Measurements from ENCODE around the gene AADACL2.

The AADACL2 gene

DNA sequence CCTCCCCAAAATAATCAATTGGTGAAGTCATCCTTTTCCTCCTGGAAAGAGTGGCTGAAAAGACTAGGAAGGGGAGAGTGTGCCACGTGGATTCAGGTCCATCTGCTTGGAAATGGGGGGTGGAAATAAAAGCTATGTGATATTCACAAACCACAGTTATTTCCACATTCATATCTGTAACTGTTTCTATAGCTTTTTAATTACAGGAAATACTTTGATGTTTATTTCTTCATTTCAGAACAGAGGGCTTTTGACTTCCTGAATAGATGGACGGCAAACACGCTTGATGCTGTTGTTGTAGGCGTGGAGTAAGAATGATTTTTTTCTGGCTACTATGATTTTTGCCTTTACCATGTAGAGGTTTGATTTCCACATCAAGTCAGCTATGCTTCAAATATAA lies 10.1 kb downstream of the AADACL2 start:
- DNase-seq (ENCODE audit: low spot score) = no peak
- no peak overlapping the region for H2BK12ac ChIP-seq (ENCODE audit: low read length)
- H3K4me3 ChIP-seq (ENCODE audit: low read length in 2 of 2) = no peak overlapping the region
- no peak overlapping the region for H3K4ac ChIP-seq (ENCODE audit: low read length)
- no peak overlapping the region for H4K8ac ChIP-seq (ENCODE audit: low read depth, low read length)
- no peak overlapping the region for H3K18ac ChIP-seq (ENCODE audit: low read length)
- H2BK15ac ChIP-seq (ENCODE audit: low read length) = no peak overlapping the region
- H3K27me3 ChIP-seq (ENCODE audit: control insufficient read depth in 3 of 3, insufficient read depth in 3 of 3, low read depth in 1 of 3, low read length in 3 of 3) = no peaks in the 10 kb centered on the region
- no CpG with 5 or more reads among the region's 4 CpGs for WGBS, 2 donors (ENCODE audit: extremely low coverage in 2 of 2, insufficient read length in 2 of 2, insufficient replicate concordance in 1 of 2)
- no peak overlapping the region for H3K27ac ChIP-seq (replicated peaks; ENCODE audit: low read length)
- H2BK5ac ChIP-seq (ENCODE audit: low read length) = no peak overlapping the region
- no peaks in the 10 kb centered on the region for H3K79me1 ChIP-seq (ENCODE audit: low read depth, low read length)
- H2AK5ac ChIP-seq (ENCODE audit: low read depth, low read length) = no peak overlapping the region
- H3K9ac ChIP-seq (ENCODE audit: low read depth, low read length, poor library complexity) = no peak overlapping the region
- H2BK120ac ChIP-seq (ENCODE audit: low read depth, low read length) = no peak overlapping the region
- no peak overlapping the region for H3K4me2 ChIP-seq (ENCODE audit: insufficient read depth, low read length, poor library complexity, severe bottlenecking)
- H3K36me3 ChIP-seq (replicated peaks in 1 of 2; ENCODE audit: control insufficient read depth in 2 of 2, insufficient read depth in 2 of 2, low read length in 2 of 2) = no peaks in the 10 kb centered on the region
- no peak overlapping the region for H2AFZ ChIP-seq (ENCODE audit: low read length)
- H4K91ac ChIP-seq (ENCODE audit: low read depth, low read length, poor library complexity) = no peak overlapping the region
- H3K23ac ChIP-seq (ENCODE audit: low read depth, low read length, poor library complexity) = no peak overlapping the region
- no peak overlapping the region for H3K14ac ChIP-seq (ENCODE audit: low read length)
- no peaks in the 10 kb centered on the region for H3K9me3 ChIP-seq (replicated peaks in 1 of 2; ENCODE audit: control insufficient read depth in 2 of 2, insufficient read depth in 1 of 2, low read depth in 1 of 2, low read length in 2 of 2)
- H3K4me1 ChIP-seq (ENCODE audit: control insufficient read depth in 2 of 2, insufficient read depth in 1 of 2, low read depth in 1 of 2, low read length in 2 of 2) = no peaks in the 10 kb centered on the region

DNA sequence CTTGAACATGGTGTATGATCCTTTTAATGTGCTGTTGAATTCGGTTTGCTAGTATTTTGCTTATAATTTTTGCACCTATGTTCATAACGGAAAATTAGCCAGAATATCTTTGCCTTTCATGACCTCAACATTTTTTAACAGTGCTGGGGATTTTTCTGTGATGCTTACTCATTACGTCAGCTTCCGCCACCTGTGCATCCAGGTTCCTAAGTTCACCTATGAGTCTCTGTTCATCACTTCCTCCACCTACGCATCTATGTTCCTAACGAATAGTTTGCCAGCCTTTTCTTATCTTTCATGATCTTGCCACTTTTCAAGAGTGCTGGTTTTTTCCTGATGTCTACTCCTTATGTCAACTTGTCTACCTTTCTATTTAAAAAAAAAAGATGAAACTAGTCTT lies 16.5 kb downstream of the AADACL2 start:
- Histone ChIP-seq H3K27me3 (ENCODE audit: control insufficient read depth in 3 of 3, insufficient read depth in 3 of 3, low read depth in 1 of 3, low read length in 3 of 3) (no peaks in the 10 kb centered on the region), H3K27ac (replicated peaks; ENCODE audit: low read length) (no peak overlapping the region), H3K4me2 (ENCODE audit: insufficient read depth, low read length, poor library complexity, severe bottlenecking) (no peak overlapping the region), H2AK5ac (ENCODE audit: low read depth, low read length) (no peak overlapping the region), H3K36me3 (replicated peaks in 1 of 2; ENCODE audit: control insufficient read depth in 2 of 2, insufficient read depth in 2 of 2, low read length in 2 of 2) (no peaks in the 10 kb centered on the region), H4K8ac (ENCODE audit: low read depth, low read length) (no peak overlapping the region), H3K18ac (ENCODE audit: low read length) (no peak overlapping the region), H3K4ac (ENCODE audit: low read length) (no peak overlapping the region), H3K14ac (ENCODE audit: low read length) (no peak overlapping the region), H3K9ac (ENCODE audit: low read depth, low read length, poor library complexity) (no peak overlapping the region), H2BK15ac (ENCODE audit: low read length) (no peak overlapping the region), H3K4me1 (ENCODE audit: control insufficient read depth in 2 of 2, insufficient read depth in 1 of 2, low read depth in 1 of 2, low read length in 2 of 2) (no peaks in the 10 kb centered on the region), H3K23ac (ENCODE audit: low read depth, low read length, poor library complexity) (no peak overlapping the region), H3K9me3 (replicated peaks in 1 of 2; ENCODE audit: control insufficient read depth in 2 of 2, insufficient read depth in 1 of 2, low read depth in 1 of 2, low read length in 2 of 2) (no peaks in the 10 kb centered on the region), H3K4me3 (ENCODE audit: low read length in 2 of 2) (no peak overlapping the region), H2AFZ (ENCODE audit: low read length) (no peak overlapping the region), H4K91ac (ENCODE audit: low read depth, low read length, poor library complexity) (no peak overlapping the region), H2BK5ac (ENCODE audit: low read length) (no peak overlapping the region), H2BK120ac (ENCODE audit: low read depth, low read length) (no peak overlapping the region), H2BK12ac (ENCODE audit: low read length) (no peak overlapping the region), H3K79me1 (ENCODE audit: low read depth, low read length) (no peaks in the 10 kb centered on the region)
- no peak for DNase-seq (ENCODE audit: low spot score)
- WGBS, 2 donors (ENCODE audit: extremely low coverage in 2 of 2, insufficient read length in 2 of 2, insufficient replicate concordance in 1 of 2) = no CpG with 5 or more reads among the region's 6 CpGs

DNA sequence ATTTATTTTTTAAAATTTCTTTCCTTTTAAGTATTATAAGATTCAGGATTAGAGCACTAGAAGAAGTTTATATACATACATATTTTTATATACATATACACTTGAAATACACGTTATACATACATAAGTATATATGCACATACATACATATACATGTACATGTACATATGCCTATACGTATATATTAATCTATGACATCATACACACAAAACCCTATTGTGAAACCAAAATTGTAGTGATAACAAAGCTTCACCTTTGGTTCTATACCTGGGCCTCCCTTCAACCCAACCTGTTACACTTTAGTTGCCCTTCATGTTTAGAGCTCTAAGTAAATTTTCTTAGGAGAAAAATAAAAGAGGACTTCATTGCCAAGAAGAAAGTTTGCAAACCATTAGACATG lies 17.0 kb downstream of the AADACL2 start:
- H2AFZ ChIP-seq (ENCODE audit: low read length) = no peak overlapping the region
- H2BK5ac ChIP-seq (ENCODE audit: low read length) = no peak overlapping the region
- no peak overlapping the region for H3K9ac ChIP-seq (ENCODE audit: low read depth, low read length, poor library complexity)
- no peak overlapping the region for H2BK12ac ChIP-seq (ENCODE audit: low read length)
- no peak overlapping the region for H3K4ac ChIP-seq (ENCODE audit: low read length)
- H2AK5ac ChIP-seq (ENCODE audit: low read depth, low read length) = no peak overlapping the region
- no peak overlapping the region for H2BK120ac ChIP-seq (ENCODE audit: low read depth, low read length)
- H2BK15ac ChIP-seq (ENCODE audit: low read length) = no peak overlapping the region
- no peaks in the 10 kb centered on the region for H3K4me1 ChIP-seq (ENCODE audit: control insufficient read depth in 2 of 2, insufficient read depth in 1 of 2, low read depth in 1 of 2, low read length in 2 of 2)
- H3K27ac ChIP-seq (replicated peaks; ENCODE audit: low read length) = no peak overlapping the region
- no peaks in the 10 kb centered on the region for H3K27me3 ChIP-seq (ENCODE audit: control insufficient read depth in 3 of 3, insufficient read depth in 3 of 3, low read depth in 1 of 3, low read length in 3 of 3)
- no peaks in the 10 kb centered on the region for H3K36me3 ChIP-seq (replicated peaks in 1 of 2; ENCODE audit: control insufficient read depth in 2 of 2, insufficient read depth in 2 of 2, low read length in 2 of 2)
- no peak overlapping the region for H4K8ac ChIP-seq (ENCODE audit: low read depth, low read length)
- no peaks in the 10 kb centered on the region for H3K79me1 ChIP-seq (ENCODE audit: low read depth, low read length)
- no peak overlapping the region for H3K23ac ChIP-seq (ENCODE audit: low read depth, low read length, poor library complexity)
- no peak overlapping the region for H3K14ac ChIP-seq (ENCODE audit: low read length)
- no CpG with 5 or more reads among the region's 2 CpGs for WGBS, 2 donors (ENCODE audit: extremely low coverage in 2 of 2, insufficient read length in 2 of 2, insufficient replicate concordance in 1 of 2)
- DNase-seq (ENCODE audit: low spot score) = no peak
- H3K4me3 ChIP-seq (ENCODE audit: low read length in 2 of 2) = no peak overlapping the region
- H4K91ac ChIP-seq (ENCODE audit: low read depth, low read length, poor library complexity) = no peak overlapping the region
- no peaks in the 10 kb centered on the region for H3K9me3 ChIP-seq (replicated peaks in 1 of 2; ENCODE audit: control insufficient read depth in 2 of 2, insufficient read depth in 1 of 2, low read depth in 1 of 2, low read length in 2 of 2)
- H3K18ac ChIP-seq (ENCODE audit: low read length) = no peak overlapping the region
- H3K4me2 ChIP-seq (ENCODE audit: insufficient read depth, low read length, poor library complexity, severe bottlenecking) = no peak overlapping the region

DNA sequence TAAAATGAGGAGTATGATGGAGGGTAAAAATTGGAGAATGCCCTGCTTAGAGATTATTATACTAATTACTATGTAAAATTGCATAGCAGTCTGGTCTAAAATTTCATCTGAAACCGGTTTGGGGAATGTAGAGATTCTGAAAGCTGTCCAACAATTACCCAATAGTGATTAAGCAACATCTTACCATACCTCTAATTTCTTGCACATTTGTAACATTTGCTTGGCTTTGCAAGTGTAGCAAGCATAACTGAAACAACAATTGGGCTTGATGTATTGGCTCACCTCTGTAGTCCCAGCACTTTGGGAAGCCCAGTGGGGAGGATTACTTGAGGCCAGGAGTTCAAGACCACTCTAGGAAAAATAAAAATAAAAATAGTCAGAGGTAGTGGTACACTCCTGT lies 17.4 kb downstream of the AADACL2 start:
- WGBS, 2 donors (ENCODE audit: extremely low coverage in 2 of 2, insufficient read length in 2 of 2, insufficient replicate concordance in 1 of 2) = no CpG with 5 or more reads among the region's 1 CpG
- no peak for DNase-seq (ENCODE audit: low spot score)

More for the DNA sequence above, 17.4 kb downstream of the AADACL2 start:
- Histone ChIP-seq H3K4me2 (ENCODE audit: insufficient read depth, low read length, poor library complexity, severe bottlenecking) (no peak overlapping the region), H3K4me1 (ENCODE audit: control insufficient read depth in 2 of 2, insufficient read depth in 1 of 2, low read depth in 1 of 2, low read length in 2 of 2) (no peaks in the 10 kb centered on the region), H4K91ac (ENCODE audit: low read depth, low read length, poor library complexity) (no peak overlapping the region), H3K9ac (ENCODE audit: low read depth, low read length, poor library complexity) (no peak overlapping the region), H3K14ac (ENCODE audit: low read length) (no peak overlapping the region), H3K27me3 (ENCODE audit: control insufficient read depth in 3 of 3, insufficient read depth in 3 of 3, low read depth in 1 of 3, low read length in 3 of 3) (no peaks in the 10 kb centered on the region), H2BK12ac (ENCODE audit: low read length) (no peak overlapping the region), H3K36me3 (replicated peaks in 1 of 2; ENCODE audit: control insufficient read depth in 2 of 2, insufficient read depth in 2 of 2, low read length in 2 of 2) (no peaks in the 10 kb centered on the region), H2BK5ac (ENCODE audit: low read length) (no peak overlapping the region), H2AK5ac (ENCODE audit: low read depth, low read length) (no peak overlapping the region), H3K9me3 (replicated peaks in 1 of 2; ENCODE audit: control insufficient read depth in 2 of 2, insufficient read depth in 1 of 2, low read depth in 1 of 2, low read length in 2 of 2) (no peaks in the 10 kb centered on the region), H3K4ac (ENCODE audit: low read length) (no peak overlapping the region), H2AFZ (ENCODE audit: low read length) (no peak overlapping the region), H2BK15ac (ENCODE audit: low read length) (no peak overlapping the region), H3K79me1 (ENCODE audit: low read depth, low read length) (no peaks in the 10 kb centered on the region), H3K18ac (ENCODE audit: low read length) (no peak overlapping the region), H3K4me3 (ENCODE audit: low read length in 2 of 2) (no peak overlapping the region), H4K8ac (ENCODE audit: low read depth, low read length) (no peak overlapping the region), H3K27ac (replicated peaks; ENCODE audit: low read length) (no peak overlapping the region), H2BK120ac (ENCODE audit: low read depth, low read length) (no peak overlapping the region), H3K23ac (ENCODE audit: low read depth, low read length, poor library complexity) (no peak overlapping the region)
